GM12872 (cell line): ENCODE results near the gene FADS6.

ENCODE experiments used
- TF ChIP-seq, protein P1 (sequence below): IDR thresholded peaks from 3 replicates; pipeline ENCODE4 v1.5.1; 2011; ENCODE audit warnings: low read depth, mild to moderate bottlenecking, low read length, moderate library complexity; ENCODE audit not compliant: insufficient read depth

FADS6 gene

GRCh38 chr17:74860872-74861661 is 32.4 kb downstream of the FADS6 start:
- TF ChIP-seq, protein P1, sequence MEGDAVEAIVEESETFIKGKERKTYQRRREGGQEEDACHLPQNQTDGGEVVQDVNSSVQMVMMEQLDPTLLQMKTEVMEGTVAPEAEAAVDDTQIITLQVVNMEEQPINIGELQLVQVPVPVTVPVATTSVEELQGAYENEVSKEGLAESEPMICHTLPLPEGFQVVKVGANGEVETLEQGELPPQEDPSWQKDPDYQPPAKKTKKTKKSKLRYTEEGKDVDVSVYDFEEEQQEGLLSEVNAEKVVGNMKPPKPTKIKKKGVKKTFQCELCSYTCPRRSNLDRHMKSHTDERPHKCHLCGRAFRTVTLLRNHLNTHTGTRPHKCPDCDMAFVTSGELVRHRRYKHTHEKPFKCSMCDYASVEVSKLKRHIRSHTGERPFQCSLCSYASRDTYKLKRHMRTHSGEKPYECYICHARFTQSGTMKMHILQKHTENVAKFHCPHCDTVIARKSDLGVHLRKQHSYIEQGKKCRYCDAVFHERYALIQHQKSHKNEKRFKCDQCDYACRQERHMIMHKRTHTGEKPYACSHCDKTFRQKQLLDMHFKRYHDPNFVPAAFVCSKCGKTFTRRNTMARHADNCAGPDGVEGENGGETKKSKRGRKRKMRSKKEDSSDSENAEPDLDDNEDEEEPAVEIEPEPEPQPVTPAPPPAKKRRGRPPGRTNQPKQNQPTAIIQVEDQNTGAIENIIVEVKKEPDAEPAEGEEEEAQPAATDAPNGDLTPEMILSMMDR, result no peak

GRCh38 chr17:74860229-74860871 is 33.1 kb downstream of the FADS6 start:
- TF ChIP-seq, protein P1, result no peak

DNA sequence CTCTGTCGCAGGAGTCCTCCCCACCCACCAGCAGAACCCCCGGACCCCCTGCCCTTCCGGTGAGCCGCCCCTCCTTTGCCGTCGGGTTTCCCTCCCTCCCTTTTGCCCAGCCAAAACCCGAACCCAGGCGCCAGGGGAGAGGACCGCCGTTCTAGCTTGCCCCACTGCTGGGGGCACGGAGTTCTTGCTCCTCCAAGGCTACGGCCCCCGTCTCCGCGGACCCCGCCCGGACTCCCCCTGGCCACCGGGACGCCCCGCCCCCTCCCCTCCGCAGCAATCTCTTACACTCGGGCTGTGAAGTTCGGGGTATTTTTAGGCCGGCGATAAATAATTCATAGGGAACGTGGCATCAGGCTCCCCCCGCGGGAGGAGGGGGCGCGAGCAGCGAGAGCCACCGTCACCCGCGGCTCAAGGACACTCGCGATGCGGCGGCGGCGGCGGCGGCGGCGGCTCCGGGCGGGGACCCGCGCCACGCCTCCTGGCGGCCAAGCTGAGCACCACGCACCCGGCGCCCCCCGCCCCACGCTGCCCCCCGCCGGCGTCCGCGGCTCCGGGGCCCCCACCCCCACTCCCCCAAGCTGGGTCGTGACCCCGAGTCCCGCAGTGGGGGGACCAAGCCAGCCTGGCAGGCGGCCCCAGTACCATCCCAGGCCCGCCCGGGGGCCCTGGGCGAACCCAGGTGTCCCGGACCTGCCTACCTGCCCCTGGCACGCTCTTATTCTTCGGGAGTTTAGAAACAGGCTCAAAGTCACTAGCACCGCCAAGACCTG is 33.8 kb downstream of the FADS6 start, which contains the start of gene GRIN2C:
Gene GRIN2C, minus strand, starts transcription at position 427 of the 770 bp plus-strand sequence. CDS start 4,793 bp downstream, outside the sequence.
- TF ChIP-seq, protein P1, result no peak

GRCh38 chr17:74858672-74859458 is 34.6 kb downstream of the FADS6 start:
- TF ChIP-seq, protein P1, result no peak

GRCh38 chr17:74857191-74857590 is 36.2 kb downstream of the FADS6 start:
- TF ChIP-seq, protein P1, result no peak

- TF ChIP-seq, protein P1, result no peak
Observed at GRCh38 chr17:74856112-74856511, 37.3 kb downstream of the FADS6 start.

GRCh38 chr17:74855323-74855722 is 38.1 kb downstream of the FADS6 start:
- TF ChIP-seq, protein P1, result no peak
